Measurements from ENCODE around the gene CACNA2D2. TPM values are rescaled to one million over a fixed set of nuclear protein-coding genes. Genes with fewer than 3 reads are reported as not detected.

The CACNA2D2 gene
- not detected in 2 replicates for total RNA-seq (2014; rRNA removed)
- 0.05 TPM for polyA plus RNA-seq (2012)

- DNase-seq (ENCODE audit: low read depth) = no peak
Measured at GRCh38 chr3:50503504-50504342, at the start of gene CACNA2D2. Gene CACNA2D2 (minus strand): TSS chr3:50503634. CDS start chr3:50503423, 211 bp downstream.

- no peak for DNase-seq (ENCODE audit: low read depth)
Measured at GRCh38 chr3:50552598-50552997, 49.2 kb upstream of the CACNA2D2 start.

GRCh38 chr3:50551681-50552435 is 48.4 kb upstream of the CACNA2D2 start:
- no peak for DNase-seq (ENCODE audit: low read depth)

GRCh38 chr3:50551054-50551659 is 47.7 kb upstream of the CACNA2D2 start:
- DNase-seq (ENCODE audit: low read depth) = no peak

GRCh38 chr3:50550079-50550736 is 46.8 kb upstream of the CACNA2D2 start:
- DNase-seq (ENCODE audit: low read depth) = no peak

- no peak for DNase-seq (ENCODE audit: low read depth)
Measured at GRCh38 chr3:50549226-50549625, 45.8 kb upstream of the CACNA2D2 start.

GRCh38 chr3:50545781-50546180 is 42.3 kb upstream of the CACNA2D2 start:
- no peak for DNase-seq (ENCODE audit: low read depth)

GRCh38 chr3:50542177-50543034 is 39.0 kb upstream of the CACNA2D2 start:
- peak; percentile 28 for DNase-seq (ENCODE audit: low read depth)

GRCh38 chr3:50539356-50540286 is 36.2 kb upstream of the CACNA2D2 start:
- no peak for DNase-seq (ENCODE audit: low read depth)

GRCh38 chr3:50537421-50538129 is 34.1 kb upstream of the CACNA2D2 start:
- DNase-seq (ENCODE audit: low read depth) = no peak

GRCh38 chr3:50536471-50537180 is 33.2 kb upstream of the CACNA2D2 start:
- DNase-seq (ENCODE audit: low read depth) = peak; percentile 31

- DNase-seq (ENCODE audit: low read depth) = no peak
Measured at GRCh38 chr3:50534681-50535330, 31.4 kb upstream of the CACNA2D2 start.

- no peak for DNase-seq (ENCODE audit: low read depth)
Measured at GRCh38 chr3:50533807-50534461, 30.5 kb upstream of the CACNA2D2 start.

GRCh38 chr3:50533316-50533715 is 29.9 kb upstream of the CACNA2D2 start:
- DNase-seq (ENCODE audit: low read depth) = no peak

GRCh38 chr3:50532062-50532705 is 28.8 kb upstream of the CACNA2D2 start:
- no peak for DNase-seq (ENCODE audit: low read depth)

- no peak for DNase-seq (ENCODE audit: low read depth)
Measured at GRCh38 chr3:50531201-50531600, 27.8 kb upstream of the CACNA2D2 start.

Measured in LHCN-M2 (cell line).